Osteoblast (primary cell): Measurements from ENCODE around the gene RELN. TPM values are rescaled to one million over a fixed set of nuclear protein-coding genes. Genes with fewer than 3 reads are reported as not detected.

ENCODE experiments used
- DNase-seq: peaks from one replicate; pipeline ENCODE4 v3.0.0; 2011; ENCODE audit warnings: low spot score, mixed read lengths; ENCODE audit not compliant: insufficient read length; ENCODE audit errors: missing footprints
- H2AFZ ChIP-seq: 2 replicates; pipeline ENCODE4 v1.6.0; 2011; ENCODE audit warnings: mild to moderate bottlenecking, low read length
- H3K27ac ChIP-seq: 2 replicates; pipeline ENCODE4 v1.5.1; 2011; ENCODE audit warnings: mild to moderate bottlenecking, low read depth, low read length, moderate library complexity
- H3K27me3 ChIP-seq: 2 replicates; pipeline ENCODE4 v1.6.0; 2012; ENCODE audit warnings: mild to moderate bottlenecking, control low read depth, inconsistent platforms, low read length, moderate library complexity; ENCODE audit not compliant: insufficient read depth
- H3K36me3 ChIP-seq: 2 replicates; pipeline ENCODE4 v1.5.1; 2011; ENCODE audit warnings: mild to moderate bottlenecking, low read length, control low read depth, moderate library complexity; ENCODE audit not compliant: insufficient read depth
- H3K4me1 ChIP-seq: 2 replicates; pipeline ENCODE4 v1.5.1; 2011; ENCODE audit warnings: mild to moderate bottlenecking, low read length, control low read depth, moderate library complexity; ENCODE audit not compliant: insufficient read depth
- H3K4me2 ChIP-seq: 2 replicates; pipeline ENCODE4 v1.6.0; 2011; ENCODE audit warnings: mild to moderate bottlenecking, low read length; ENCODE audit not compliant: insufficient read depth
- H3K4me3 ChIP-seq: fragments of 200-600 bp; sonication (generic); 3 replicates; pipeline ENCODE4 v1.5.1; 2012; ENCODE audit warnings: mild to moderate bottlenecking, low read length, inconsistent platforms; ENCODE audit not compliant: insufficient read depth
- H3K79me2 ChIP-seq: 2 replicates; pipeline ENCODE4 v1.6.0; 2012; ENCODE audit warnings: mild to moderate bottlenecking, low read length, control low read depth, inconsistent platforms; ENCODE audit not compliant: insufficient read depth
- H3K9me3 ChIP-seq: 2 replicates; pipeline ENCODE4 v1.5.1; 2011; ENCODE audit warnings: low read depth, low read length, control low read depth
- H4K20me1 ChIP-seq: 2 replicates; pipeline ENCODE4 v1.6.0; 2012; ENCODE audit warnings: mild to moderate bottlenecking, low read length, control low read depth; ENCODE audit not compliant: insufficient read depth
- CTCF ChIP-seq: IDR thresholded peaks from 2 replicates; pipeline ENCODE4 v1.5.1; 2011; ENCODE audit warnings: mild to moderate bottlenecking, low read depth, low read length, moderate library complexity; ENCODE audit errors: extremely low read depth
- total RNA-seq: library from RNA; depleted of rRNA; stranded (reverse); fragments of >200 nt; gene quantifications from 2 replicates; pipeline ENCODE4 v1.2.3, GENCODE V29; 2012

Gene RELN
- total RNA-seq, 1 donor, result 0.36 TPM

GRCh38 chr7:103718482-103719061 is 270.9 kb downstream of the RELN start:
- no peak for TF ChIP-seq CTCF
- no peaks in the 10 kb centered on the region for H3K79me2 ChIP-seq
- no peak overlapping the region for H2AFZ ChIP-seq
- no peak overlapping the region for H3K4me2 ChIP-seq
- no peak for DNase-seq
- H3K4me1 ChIP-seq, result no peaks in the 10 kb centered on the region
- H3K9me3 ChIP-seq, result no peaks in the 10 kb centered on the region
- no peaks in the 10 kb centered on the region for H3K36me3 ChIP-seq
- no peak overlapping the region for H3K4me3 ChIP-seq
- no peak overlapping the region for H3K27ac ChIP-seq
- H4K20me1 ChIP-seq, result no peaks in the 10 kb centered on the region
- no peaks in the 10 kb centered on the region for H3K27me3 ChIP-seq

- Histone ChIP-seq H3K36me3 (no peaks in the 10 kb centered on the region), H4K20me1 (no peaks in the 10 kb centered on the region), H3K9me3 (no peaks in the 10 kb centered on the region), H2AFZ (no peak overlapping the region), H3K4me3 (no peak overlapping the region), H3K27ac (no peak overlapping the region), H3K4me2 (no peak overlapping the region), H3K79me2 (no peaks in the 10 kb centered on the region), H3K27me3 (no peaks in the 10 kb centered on the region), H3K4me1 (peaks cover 4% of the 10 kb centered on the region)
- no peak for TF ChIP-seq CTCF
- DNase-seq, result no peak
These were observed 271.9 kb downstream of the RELN start for GRCh38 chr7:103717574-103717973.

GRCh38 chr7:103715376-103716120 is 273.9 kb downstream of the RELN start:
- H4K20me1 ChIP-seq, result no peaks in the 10 kb centered on the region
- no peak overlapping the region for H2AFZ ChIP-seq
- no peaks in the 10 kb centered on the region for H3K79me2 ChIP-seq
- H3K27ac ChIP-seq, result no peak overlapping the region
- TF ChIP-seq CTCF, result no peak
- peaks cover 7% of the 10 kb centered on the region for H3K4me1 ChIP-seq
- H3K4me3 ChIP-seq, result no peak overlapping the region
- H3K9me3 ChIP-seq, result no peaks in the 10 kb centered on the region
- DNase-seq, result no peak
- no peaks in the 10 kb centered on the region for H3K36me3 ChIP-seq
- no peaks in the 10 kb centered on the region for H3K27me3 ChIP-seq
- H3K4me2 ChIP-seq, result no peak overlapping the region

GRCh38 chr7:103714376-103714927 is 275.0 kb downstream of the RELN start:
- no peak overlapping the region for H3K27ac ChIP-seq
- no peaks in the 10 kb centered on the region for H3K9me3 ChIP-seq
- no peaks in the 10 kb centered on the region for H3K27me3 ChIP-seq
- H4K20me1 ChIP-seq, result no peaks in the 10 kb centered on the region
- no peak for TF ChIP-seq CTCF
- H3K4me3 ChIP-seq, result no peak overlapping the region
- H3K79me2 ChIP-seq, result no peaks in the 10 kb centered on the region
- no peak overlapping the region for H2AFZ ChIP-seq
- peaks cover 10% of the 10 kb centered on the region for H3K4me1 ChIP-seq
- H3K36me3 ChIP-seq, result no peaks in the 10 kb centered on the region
- no peak for DNase-seq
- no peak overlapping the region for H3K4me2 ChIP-seq
